SK-N-SH (cell line): ENCODE data around the gene ITGAV. TPM values are rescaled to one million over a fixed set of nuclear protein-coding genes. Genes with fewer than 3 reads are reported as not detected.

ENCODE experiments used
- CTCF ChIA-PET: fragments of 300-600, 350-600 bp; formaldehyde crosslinking; extraction: SDS; loops from one replicate; lab custom pipeline; 2021; lab: Yijun Ruan, JAX
- POLR2A ChIA-PET: fragments of 350-600 bp; sonication (Branson Sonifier 250); formaldehyde crosslinking; extraction: SDS; loops from one replicate; lab custom pipeline; 2020; ENCODE audit warnings: antibody characterized with exemption, inconsistent platforms; lab: Yijun Ruan, JAX
- DNase-seq: peaks from one replicate; pipeline ENCODE4 v3.0.0; 2012
- H2AFZ ChIP-seq: fragments of 200-600 bp; sonication (generic); 2 replicates; pipeline ENCODE4 v1.8.1; 2016; ENCODE audit warnings: antibody characterized with exemption, mild to moderate bottlenecking, low read depth
- H3F3A ChIP-seq: fragments of 200-600 bp; sonication (generic); replicated peaks from 2 replicates; pipeline ENCODE3; 2016; ENCODE audit warnings: antibody characterized with exemption, mild to moderate bottlenecking; ENCODE audit not compliant: insufficient read depth
- H3K27ac ChIP-seq, 2 experiments: fragments of 200-500 bp in 1 of 2; fragments of 200-600 bp in 1 of 2; sonication (Bioruptor generic) in 1 of 2; sonication (generic), shearing (Covaris generic) in 1 of 2; 2 replicates each; pipeline versions ENCODE4 v1.5.1 to v1.6.1; 2014 to 2016; ENCODE audit warnings: low read depth in 2 of 2, inconsistent platforms in 1 of 2, low read length in 1 of 2, mild to moderate bottlenecking in 1 of 2, mixed read lengths in 1 of 2
- H3K27me3 ChIP-seq: fragments of 200-600 bp; sonication (generic), shearing (Covaris generic); 2 replicates; pipeline ENCODE4 v1.6.1; 2016; ENCODE audit warnings: mixed run types; ENCODE audit not compliant: insufficient read depth
- H3K36me3 ChIP-seq, 2 experiments: fragments of 200-500 bp in 1 of 2; fragments of 200-600 bp in 1 of 2; sonication (Bioruptor generic) in 1 of 2; sonication (generic) in 1 of 2; replicated peaks in 1 of 2; 2 replicates each; pipeline versions ENCODE3 to v1.5.1; 2014 to 2016; ENCODE audit warnings: low read length in 1 of 2, mild to moderate bottlenecking in 1 of 2; ENCODE audit not compliant: insufficient read depth in 2 of 2, control insufficient read depth in 1 of 2
- H3K4me1 ChIP-seq, 2 experiments: fragments of 200-500 bp in 1 of 2; fragments of 200-600 bp in 1 of 2; sonication (Bioruptor generic) in 1 of 2; sonication (generic), shearing (Covaris generic) in 1 of 2; 2 replicates each; pipeline versions ENCODE4 v1.5.1 to v1.6.1; 2014 to 2016; ENCODE audit warnings: low read depth in 1 of 2, low read length in 1 of 2, mixed run types in 1 of 2; ENCODE audit not compliant: insufficient read depth in 2 of 2, control insufficient read depth in 1 of 2
- H3K4me2 ChIP-seq: fragments of 200-600 bp; sonication (generic), shearing (Covaris generic); 2 replicates; pipeline ENCODE4 v1.6.1; 2017; ENCODE audit warnings: mixed run types
- H3K4me3 ChIP-seq, 2 experiments: fragments of 200-500 bp in 1 of 2; fragments of 200-600 bp in 1 of 2; sonication (Bioruptor generic) in 1 of 2; sonication (generic), shearing (Covaris generic) in 1 of 2; 2 replicates each; pipeline versions ENCODE4 v1.5.1 to v1.8.1; 2014 to 2016; ENCODE audit warnings: low read depth in 2 of 2, inconsistent platforms in 1 of 2, low read length in 1 of 2, mild to moderate bottlenecking in 1 of 2, mixed read lengths in 1 of 2, moderate library complexity in 1 of 2
- H3K79me2 ChIP-seq: fragments of 200-600 bp; sonication (generic); 2 replicates; pipeline ENCODE4 v1.8.1; 2017; ENCODE audit warnings: mild to moderate bottlenecking; ENCODE audit not compliant: insufficient read depth
- H3K9ac ChIP-seq: fragments of 200-600 bp; sonication (generic); 2 replicates; pipeline ENCODE4 v1.6.1; 2017; ENCODE audit warnings: mixed run types
- H3K9me2 ChIP-seq: fragments of 200-600 bp; sonication (generic); 2 replicates; pipeline ENCODE4 v1.6.1; 2017; ENCODE audit warnings: mixed run types
- H3K9me3 ChIP-seq: fragments of 200-600 bp; sonication (generic); 2 replicates; pipeline ENCODE4 v1.6.1; 2017; ENCODE audit warnings: mixed run types, mild to moderate bottlenecking, moderate library complexity
- H4K20me1 ChIP-seq: fragments of 200-600 bp; sonication (generic); 2 replicates; pipeline ENCODE4 v1.6.1; 2017; ENCODE audit warnings: mild to moderate bottlenecking, mixed run types; ENCODE audit not compliant: insufficient read depth
- CTCF ChIP-seq: fragments of 200-600 bp; sonication (generic); IDR thresholded peaks from 2 replicates; pipeline ENCODE4 v1.6.1; 2017; ENCODE audit warnings: antibody characterized with exemption, mild to moderate bottlenecking, moderate library complexity
- EP300 ChIP-seq, 2 experiments: IDR thresholded peaks; 2 replicates each; pipeline versions ENCODE4 v1.4.0 to v1.6.1; 2012; ENCODE audit warnings: borderline replicate concordance in 1 of 2, low read depth in 1 of 2, low read length in 1 of 2
- FOSL2 ChIP-seq: IDR thresholded peaks from 2 replicates; pipeline ENCODE4 v1.4.0; 2012; ENCODE audit warnings: low read depth, mild to moderate bottlenecking, moderate library complexity, borderline replicate concordance
- FOXJ3 ChIP-seq: sonication (generic); formaldehyde crosslinking; IDR thresholded peaks from 2 replicates; pipeline ENCODE4 v1.5.1; 2020; ENCODE audit warnings: mild to moderate bottlenecking, missing genetic modification reagents
- FOXM1 ChIP-seq: IDR thresholded peaks from 2 replicates; pipeline ENCODE4 v1.4.0; 2012; ENCODE audit warnings: low read depth, mild to moderate bottlenecking
- GABPA ChIP-seq: IDR thresholded peaks from 2 replicates; pipeline ENCODE4 v1.4.0; 2012; ENCODE audit warnings: low read depth, mild to moderate bottlenecking
- GATA2 ChIP-seq: sonication (generic); formaldehyde crosslinking; IDR thresholded peaks from 2 replicates; pipeline ENCODE4 v1.5.0; 2020; ENCODE audit warnings: mild to moderate bottlenecking, missing genetic modification reagents
- IRF3 ChIP-seq: fragments of 150-350 bp; IDR thresholded peaks from 2 replicates; pipeline ENCODE4 v1.6.1; 2016; ENCODE audit warnings: mild to moderate bottlenecking, low read depth, low read length
- JUND ChIP-seq: IDR thresholded peaks from 2 replicates; pipeline ENCODE4 v1.4.0; 2012
- MEF2A ChIP-seq: IDR thresholded peaks from 2 replicates; pipeline ENCODE4 v1.4.0; 2012; ENCODE audit warnings: low read depth, borderline replicate concordance
- MXI1 ChIP-seq: IDR thresholded peaks from 2 replicates; pipeline ENCODE4 v1.6.1; 2012; ENCODE audit warnings: mild to moderate bottlenecking, low read depth, low read length, improper control_type of control experiment
- NFIC ChIP-seq: IDR thresholded peaks from 2 replicates; pipeline ENCODE4 v1.4.0; 2012; ENCODE audit warnings: borderline replicate concordance
- NRF1 ChIP-seq: IDR thresholded peaks from 2 replicates; pipeline ENCODE4 v1.6.1; 2012; ENCODE audit warnings: low read depth, mild to moderate bottlenecking, low read length
- PBX3 ChIP-seq: IDR thresholded peaks from 2 replicates; pipeline ENCODE4; 2012
- POLR2AphosphoS5 ChIP-seq: IDR thresholded peaks from 2 replicates; pipeline ENCODE4 v1.6.1; 2012; ENCODE audit warnings: low read depth, low read length
- RAD21 ChIP-seq: IDR thresholded peaks from 2 replicates; pipeline ENCODE4 v1.6.1; 2012; ENCODE audit warnings: mild to moderate bottlenecking, low read length
- RFX5 ChIP-seq: IDR thresholded peaks from 2 replicates; pipeline ENCODE4 v1.6.1; 2012; ENCODE audit warnings: mild to moderate bottlenecking, improper control_type of control experiment, low read length
- RXRA ChIP-seq: IDR thresholded peaks from 2 replicates; pipeline ENCODE4 v1.4.0; 2012; ENCODE audit warnings: low read depth, mild to moderate bottlenecking, borderline replicate concordance
- SIN3A ChIP-seq: IDR thresholded peaks from 2 replicates; pipeline ENCODE4 v1.6.1; 2012; ENCODE audit warnings: low read depth, mild to moderate bottlenecking, low read length, moderate library complexity, borderline replicate concordance
- SMC3 ChIP-seq: IDR thresholded peaks from 2 replicates; pipeline ENCODE4 v1.6.1; 2012; ENCODE audit warnings: low read depth, low read length, improper control_type of control experiment
- TCF12 ChIP-seq: IDR thresholded peaks from 2 replicates; pipeline ENCODE4 v1.4.0; 2012
- TEAD4 ChIP-seq: IDR thresholded peaks from 2 replicates; pipeline ENCODE4 v1.4.0; 2012; ENCODE audit warnings: mild to moderate bottlenecking, borderline replicate concordance; ENCODE audit not compliant: insufficient read depth
- USF2 ChIP-seq: fragments of 150-350 bp; IDR thresholded peaks from 2 replicates; pipeline ENCODE4 v1.6.1; 2017; ENCODE audit warnings: antibody characterized with exemption, low read length, low read depth, borderline replicate concordance
- YY1 ChIP-seq: IDR thresholded peaks from 2 replicates; pipeline ENCODE4 v1.4.0; 2012; ENCODE audit warnings: low read depth, mild to moderate bottlenecking
- WGBS: methylation state at CpG from one replicate; pipeline ENCODE4 v1.1.6; 2017; ENCODE audit warnings: low lambda C conversion rate; 5-methylcytosine and 5-hydroxymethylcytosine counted together
- polyA plus RNA-seq, 3 experiments: library from polyadenylated mRNA; depleted of rRNA; stranded (reverse); fragments of >200 nt; gene quantifications; 2 replicates each; pipeline ENCODE4 v1.2.3, GENCODE V29; 2012

The ITGAV gene
- polyA plus RNA-seq, 1 of the 3 experiments (the other 2 are of a cell fraction): 24.3 TPM

- no peaks in the 10 kb centered on the region for H3K9me2 ChIP-seq
- H3K9ac ChIP-seq: no peak overlapping the region
- no peaks in the 10 kb centered on the region for H3K9me3 ChIP-seq
- H2AFZ ChIP-seq: no peak overlapping the region
- H3K4me2 ChIP-seq: no peak overlapping the region
- H3K27me3 ChIP-seq: no peaks in the 10 kb centered on the region
- H3K4me3 ChIP-seq: no peak overlapping the region
- no peak for TF ChIP-seq FOXM1
- no peak for TF ChIP-seq PBX3
- no peak for TF ChIP-seq TEAD4
- no peak for TF ChIP-seq JUND
- TF ChIP-seq USF2: no peak
- no peak for TF ChIP-seq EP300 (IDR thresholded peaks at IDR 0.05; ENCODE audit: borderline replicate concordance in 1 of 2, low read depth in 1 of 2, low read length in 1 of 2)
- no peak for TF ChIP-seq GABPA
- TF ChIP-seq TCF12: no peak
- TF ChIP-seq FOXJ3 (CRISPR knock-in tag): no peak
- no peak for TF ChIP-seq MEF2A
- no peak for TF ChIP-seq SIN3A
- TF ChIP-seq MXI1: no peak
- H3K79me2 ChIP-seq: no peaks in the 10 kb centered on the region
- H3K36me3 ChIP-seq: no peaks in the 10 kb centered on the region
- H4K20me1 ChIP-seq: no peaks in the 10 kb centered on the region
- CTCF ChIA-PET: no interaction called here
- H3K4me1 ChIP-seq: no peaks in the 10 kb centered on the region; a peak in 1 of 4 replicates
- 97% methylated on average over 2 of the region's 2 CpGs for WGBS
- POLR2A ChIA-PET: no interaction called here
- no peaks in the 10 kb centered on the region for H3F3A ChIP-seq
- no peak for DNase-seq
- no peak overlapping the region for H3K27ac ChIP-seq
Observed at GRCh38 chr2:186702006-186702405, 112.2 kb downstream of the ITGAV start.

GRCh38 chr2:186702501-186702900 lies 112.6 kb downstream of the ITGAV start:
- TF ChIP-seq NFIC: no peak
- TF ChIP-seq IRF3: no peak
- no peak for TF ChIP-seq GABPA
- TF ChIP-seq RXRA: no peak
- no peak for TF ChIP-seq NRF1
- TF ChIP-seq CTCF: no peak
- no peak for TF ChIP-seq EP300 (IDR thresholded peaks at IDR 0.05; ENCODE audit: borderline replicate concordance in 1 of 2, low read depth in 1 of 2, low read length in 1 of 2)
- no peak for TF ChIP-seq RFX5
- TF ChIP-seq RAD21: no peak
- no peak for TF ChIP-seq MEF2A
- no peak for TF ChIP-seq YY1
- no peak for TF ChIP-seq FOXJ3 (CRISPR knock-in tag)
- no peak for TF ChIP-seq MXI1
- no peak for TF ChIP-seq POLR2AphosphoS5
- no peak for TF ChIP-seq USF2
- no peak for TF ChIP-seq GATA2 (CRISPR knock-in tag)
- TF ChIP-seq SIN3A: no peak
- no peak for TF ChIP-seq FOSL2
- no peak for TF ChIP-seq SMC3
- no peaks in the 10 kb centered on the region for H3K79me2 ChIP-seq
- H2AFZ ChIP-seq: no peak overlapping the region
- H3K27ac ChIP-seq: no peak overlapping the region
- H3K4me2 ChIP-seq: no peak overlapping the region
- H3K36me3 ChIP-seq: no peaks in the 10 kb centered on the region
- H3K4me1 ChIP-seq: no peaks in the 10 kb centered on the region; a peak in 1 of 4 replicates
- H3K4me3 ChIP-seq: no peak overlapping the region
- ChIA-PET POLR2A (no interaction called here), CTCF (no interaction called here)
- no peaks in the 10 kb centered on the region for H3K9me3 ChIP-seq
- no peaks in the 10 kb centered on the region for H3K27me3 ChIP-seq
- WGBS: 63% methylated on average over 2 of the region's 2 CpGs
- H4K20me1 ChIP-seq: no peaks in the 10 kb centered on the region
- no peak overlapping the region for H3K9ac ChIP-seq
- no peaks in the 10 kb centered on the region for H3F3A ChIP-seq
- H3K9me2 ChIP-seq: no peaks in the 10 kb centered on the region
- DNase-seq: no peak
